ENCODE data around the gene AOPEP. TPM values are rescaled to one million over a fixed set of nuclear protein-coding genes. Genes with fewer than 3 reads are reported as not detected.

Gene AOPEP
- total and polyA plus RNA-seq, 7 donors, result 28.0 to 490 (median 184) TPM

GRCh38 chr9:95097279-95097678 lies 370.8 kb downstream of the AOPEP start:
- intact Hi-C loops (cut with DNase I), result no loop called here
- Histone ChIP-seq H3K27me3 (no peaks in the 10 kb centered on the region), H3K27ac (peak overlapping the region in 3 of 4 donors; percentile 12 to 33 (median 28)), H3K36me3 (peaks cover 0 to 25% (median 0%) of the 10 kb centered on the region in 4 donors), H3K4me3 (no peak overlapping the region), H3K9me3 (no peaks in the 10 kb centered on the region), H3K4me1 (peaks cover 2 to 79% (median 62%) of the 10 kb centered on the region in 4 donors)
- DNase-seq, result no peak
- TF ChIP-seq POLR2A (IDR thresholded peaks at IDR 0.05), result no peak
- TF ChIP-seq EP300 (IDR thresholded peaks at IDR 0.05), result no peak
- TF ChIP-seq POLR2AphosphoS5 (IDR thresholded peaks at IDR 0.05), result no peak
- no peak for TF ChIP-seq CTCF (IDR thresholded peaks at IDR 0.05)
- 89 to 93% methylated on average over 7 of the region's 7 CpGs for WGBS, 2 donors

GRCh38 chr9:95098391-95098921 lies 372.0 kb downstream of the AOPEP start:
- Histone ChIP-seq H3K27me3 (no peaks in the 10 kb centered on the region), H3K4me1 (peaks cover 2 to 79% (median 64%) of the 10 kb centered on the region in 4 donors), H3K9me3 (no peaks in the 10 kb centered on the region), H3K4me3 (no peak overlapping the region), H3K36me3 (peaks cover 0 to 25% (median 0%) of the 10 kb centered on the region in 4 donors), H3K27ac (peak overlapping the region; percentile 32 to 69 (median 50))
- 79 to 93% methylated on average over 12 of the region's 12 CpGs for WGBS, 2 donors
- intact Hi-C loops (cut with DNase I), result no loop called here
- TF ChIP-seq POLR2A (IDR thresholded peaks at IDR 0.05) (no peak), EP300 (IDR thresholded peaks at IDR 0.05) (no peak), POLR2AphosphoS5 (IDR thresholded peaks at IDR 0.05) (no peak), CTCF (IDR thresholded peaks at IDR 0.05) (peak in 1 of 4 experiments; percentile 5)
- DNase-seq, result no peak

- peaks cover 2 to 79% (median 64%) of the 10 kb centered on the region in 4 donors for H3K4me1 ChIP-seq
- no peak for DNase-seq
- 92 to 97% methylated on average over 24 of the region's 24 CpGs for WGBS, 2 donors
Measured at GRCh38 chr9:95099321-95100070, 373.0 kb downstream of the AOPEP start.

GRCh38 chr9:95100071-95100627 lies 373.6 kb downstream of the AOPEP start:
- Histone ChIP-seq H3K27me3 (no peaks in the 10 kb centered on the region), H3K27ac (peak overlapping the region; percentile 4 to 72 (median 68)), H3K4me3 (no peak overlapping the region), H3K4me1 (peaks cover 2 to 79% (median 62%) of the 10 kb centered on the region in 4 donors), H3K9me3 (no peaks in the 10 kb centered on the region), H3K36me3 (peaks cover 0 to 24% (median 0%) of the 10 kb centered on the region in 4 donors)
- no peak for DNase-seq
- WGBS, 2 donors, result 89 to 90% methylated on average over 4 of the region's 4 CpGs
- intact Hi-C loops (cut with DNase I), result no loop called here
- no peak for TF ChIP-seq POLR2A (IDR thresholded peaks at IDR 0.05)
- peak in 1 of 4 donors; percentile 5 for TF ChIP-seq POLR2AphosphoS5 (IDR thresholded peaks at IDR 0.05)
- no peak for TF ChIP-seq EP300 (IDR thresholded peaks at IDR 0.05)
- no peak for TF ChIP-seq CTCF (IDR thresholded peaks at IDR 0.05)

More at GRCh38 chr9:95099321-95100070, 373.0 kb downstream of the AOPEP start:
- Histone ChIP-seq H3K36me3 (peaks cover 0 to 25% (median 0%) of the 10 kb centered on the region in 4 donors), H3K27me3 (no peaks in the 10 kb centered on the region), H3K27ac (peak overlapping the region; percentile 4 to 72 (median 68)), H3K9me3 (no peaks in the 10 kb centered on the region), H3K4me3 (no peak overlapping the region)
- TF ChIP-seq POLR2AphosphoS5 (IDR thresholded peaks at IDR 0.05) (peak in 1 of 4 donors; percentile 4), POLR2A (IDR thresholded peaks at IDR 0.05) (no peak)
- intact Hi-C loops (cut with DNase I), result no loop called here

- WGBS, 2 donors, result 96% methylated on average over 12 of the region's 12 CpGs
- Histone ChIP-seq H3K9me3 (no peaks in the 10 kb centered on the region), H3K4me1 (peaks cover 2 to 87% (median 66%) of the 10 kb centered on the region in 4 donors), H3K27ac (peak overlapping the region; percentile 54 to 72 (median 68)), H3K4me3 (no peak overlapping the region), H3K36me3 (peaks cover 0 to 18% (median 0%) of the 10 kb centered on the region in 4 donors), H3K27me3 (no peaks in the 10 kb centered on the region)
- intact Hi-C loops (cut with DNase I), result no loop called here
- no peak for TF ChIP-seq POLR2A (IDR thresholded peaks at IDR 0.05)
- TF ChIP-seq CTCF (IDR thresholded peaks at IDR 0.05), result no peak
- TF ChIP-seq POLR2AphosphoS5 (IDR thresholded peaks at IDR 0.05), result no peak
- no peak for TF ChIP-seq EP300 (IDR thresholded peaks at IDR 0.05)
- DNase-seq, result no peak
Measured at GRCh38 chr9:95101326-95101725, 374.8 kb downstream of the AOPEP start.

All from sigmoid colon (tissue), 7 donors.